B cell (primary cell): ENCODE results near the gene GPR176. TPM values are rescaled to one million over a fixed set of nuclear protein-coding genes. Genes with fewer than 3 reads are reported as not detected.
A peak's percentile ranks its signal among the peaks of the same experiment; 100 is the strongest.

Source experiments
- ATAC-seq: fragments of 200-7000 bp; cut with Tn5 transposase; one replicate; pipeline ENCODE4 v1.10.0; 2021; ENCODE audit warnings: low read depth, mild to moderate bottlenecking, moderate number of reproducible peaks, moderate library complexity
- CTCF ChIA-PET: fragments of 350-600 bp; sonication (Branson Sonifier 250); formaldehyde crosslinking; loops from one replicate; lab custom pipeline; 2021; ENCODE audit warnings: antibody characterized with exemption, inconsistent platforms; lab: Charles Lee
- POLR2A ChIA-PET: fragments of 350-600 bp; sonication (Branson Sonifier 250); formaldehyde crosslinking; loops from one replicate; lab custom pipeline; 2021; ENCODE audit warnings: antibody characterized with exemption; lab: Charles Lee
- DNase-seq: peaks from one replicate; pipeline ENCODE4 v3.0.0; 2013
- H2AFZ ChIP-seq: 2 replicates; pipeline ENCODE4 v1.6.1; 2012; ENCODE audit warnings: mild to moderate bottlenecking, low read depth, low read length; ENCODE audit not compliant: insufficient read depth, poor library complexity, severe bottlenecking
- H3K27ac ChIP-seq, 2 donors: 1 replicate in 1 of 2; 2 replicates in 1 of 2; pipeline ENCODE4 v1.5.1; 2012 to 2013; ENCODE audit warnings: low read length in 2 of 2, mild to moderate bottlenecking in 2 of 2, moderate library complexity in 1 of 2
- H3K27me3 ChIP-seq, 4 experiments: fragments of 200-600 bp in 1 of 4; sonication (generic) in 1 of 4; replicated peaks in 1 of 4; 1 replicate in 2 of 4; 2 replicates in 2 of 4; pipeline versions ENCODE4 v1.6.1 to v1.7.0; 2013 to 2016; ENCODE audit warnings: low read length in 3 of 4, mild to moderate bottlenecking in 2 of 4, mixed read lengths in 1 of 4, moderate library complexity in 1 of 4; ENCODE audit not compliant: insufficient read depth in 4 of 4, control insufficient read depth in 3 of 4; ENCODE audit errors: control extremely low read depth in 1 of 4
- H3K36me3 ChIP-seq, 2 experiments: replicated peaks in 1 of 2; 1 replicate in 1 of 2; 2 replicates in 1 of 2; pipeline versions ENCODE4 v1.6.1 to v1.7.1; 2013; ENCODE audit warnings: low read length in 1 of 2; ENCODE audit not compliant: insufficient read depth in 2 of 2, control insufficient read depth in 1 of 2; ENCODE audit errors: control extremely low read depth in 1 of 2, extremely low read depth in 1 of 2
- H3K4me1 ChIP-seq, 2 donors: fragments of 200-600 bp in 1 of 2; sonication (generic) in 1 of 2; 1 replicate in 1 of 2; 2 replicates in 1 of 2; pipeline versions ENCODE4 v1.5.1 to v1.6.1; 2013 to 2017; ENCODE audit warnings: low read length in 2 of 2; ENCODE audit not compliant: control insufficient read depth in 2 of 2, insufficient read depth in 2 of 2
- H3K4me2 ChIP-seq: replicated peaks from 2 replicates; pipeline ENCODE3; 2012; ENCODE audit warnings: mild to moderate bottlenecking, low read depth, low read length; ENCODE audit not compliant: poor library complexity, severe bottlenecking
- H3K4me3 ChIP-seq, 5 experiments: fragments of 200-600 bp in 1 of 5; sonication (generic) in 1 of 5; 1 replicate in 3 of 5; 2 replicates in 2 of 5; pipeline versions ENCODE4 v1.5.1 to v1.7.0; 2011 to 2016; ENCODE audit warnings: low read length in 4 of 5, mild to moderate bottlenecking in 4 of 5, low read depth in 2 of 5, control low read depth in 1 of 5, moderate library complexity in 1 of 5; ENCODE audit not compliant: insufficient read depth in 1 of 5; ENCODE audit errors: control extremely low read depth in 1 of 5, extremely low read depth in 1 of 5
- H3K79me2 ChIP-seq: fragments of 200-600 bp; sonication (generic); one replicate; pipeline ENCODE4 v1.6.0; 2016; ENCODE audit warnings: low read length; ENCODE audit not compliant: control insufficient read depth, insufficient read depth
- H3K9ac ChIP-seq: fragments of 200-600 bp; sonication (generic); 2 replicates; pipeline ENCODE4 v1.6.1; 2017; ENCODE audit warnings: mild to moderate bottlenecking, low read length, moderate library complexity
- H3K9me3 ChIP-seq, 3 donors: one replicate each; pipeline versions ENCODE4 v1.6.1 to v1.7.1; 2013; ENCODE audit warnings: low read length in 2 of 3; ENCODE audit not compliant: control insufficient read depth in 2 of 3, insufficient read depth in 1 of 3; ENCODE audit errors: control extremely low read depth in 1 of 3
- H4K20me1 ChIP-seq: 2 replicates; pipeline ENCODE4 v1.6.0; 2012; ENCODE audit warnings: mild to moderate bottlenecking, low read length; ENCODE audit not compliant: insufficient read depth, control insufficient read depth, poor library complexity, severe bottlenecking
- H3K27ac Mint-ChIP-seq: one replicate; pipeline ENCODE4 v1.8.0; 2021; ENCODE audit warnings: mixed read lengths
- H3K27me3 Mint-ChIP-seq: one replicate; pipeline ENCODE4 v1.8.0; 2021; ENCODE audit warnings: mixed read lengths
- H3K4me1 Mint-ChIP-seq: one replicate; pipeline ENCODE4 v1.8.0; 2021; ENCODE audit warnings: mixed read lengths
- H3K4me3 Mint-ChIP-seq: one replicate; pipeline ENCODE4 v1.8.0; 2021; ENCODE audit warnings: mixed read lengths
- H3K9me3 Mint-ChIP-seq: one replicate; pipeline ENCODE4 v1.8.0; 2022; ENCODE audit warnings: mixed read lengths; ENCODE audit not compliant: insufficient read depth
- EZH2 ChIP-seq: IDR thresholded peaks from 2 replicates; pipeline ENCODE4 v1.6.1; 2012; ENCODE audit warnings: borderline replicate concordance, low read depth, mild to moderate bottlenecking, moderate library complexity, low read length; ENCODE audit not compliant: insufficient read depth, poor library complexity, severe bottlenecking
- WGBS: methylation state at CpG from one replicate; pipeline ENCODE4 v1.1.5; 2013; ENCODE audit warnings: missing lambda C conversion rate; ENCODE audit not compliant: insufficient coverage; 5-methylcytosine and 5-hydroxymethylcytosine counted together
- intact Hi-C: fragments of 100-400 bp; cut with micrococcal nuclease; formaldehyde crosslinking; loops from one replicate; pipeline ENCODE4 v1.10.0; 2022
- polyA plus RNA-seq: library from polyadenylated mRNA; depleted of rRNA; stranded (reverse); fragments of >200 nt; gene quantifications from 2 replicates; pipeline ENCODE4 v1.2.3, GENCODE V29; 2012
- total RNA-seq, 2 donors: library from RNA; stranded (reverse); fragments of 120-200 nt in 1 of 2; gene quantifications; 1 replicate in 1 of 2; 2 replicates in 1 of 2; pipeline versions ENCODE4 v1.2.3 to v1.2.4, GENCODE V29; 2013 to 2022
- TF ChIP-seq, protein P1 (sequence below): fragments of 200-600 bp; IDR thresholded peaks from one replicate; pipeline ENCODE4 v1.8.0; 2022; ENCODE audit warnings: antibody characterized with exemption, mild to moderate bottlenecking

The GPR176 gene
- total and polyA plus RNA-seq, 2 donors (not counting 1 experiment from before 2014, with no cell fraction given), result 0.07 to 0.30 TPM

DNA sequence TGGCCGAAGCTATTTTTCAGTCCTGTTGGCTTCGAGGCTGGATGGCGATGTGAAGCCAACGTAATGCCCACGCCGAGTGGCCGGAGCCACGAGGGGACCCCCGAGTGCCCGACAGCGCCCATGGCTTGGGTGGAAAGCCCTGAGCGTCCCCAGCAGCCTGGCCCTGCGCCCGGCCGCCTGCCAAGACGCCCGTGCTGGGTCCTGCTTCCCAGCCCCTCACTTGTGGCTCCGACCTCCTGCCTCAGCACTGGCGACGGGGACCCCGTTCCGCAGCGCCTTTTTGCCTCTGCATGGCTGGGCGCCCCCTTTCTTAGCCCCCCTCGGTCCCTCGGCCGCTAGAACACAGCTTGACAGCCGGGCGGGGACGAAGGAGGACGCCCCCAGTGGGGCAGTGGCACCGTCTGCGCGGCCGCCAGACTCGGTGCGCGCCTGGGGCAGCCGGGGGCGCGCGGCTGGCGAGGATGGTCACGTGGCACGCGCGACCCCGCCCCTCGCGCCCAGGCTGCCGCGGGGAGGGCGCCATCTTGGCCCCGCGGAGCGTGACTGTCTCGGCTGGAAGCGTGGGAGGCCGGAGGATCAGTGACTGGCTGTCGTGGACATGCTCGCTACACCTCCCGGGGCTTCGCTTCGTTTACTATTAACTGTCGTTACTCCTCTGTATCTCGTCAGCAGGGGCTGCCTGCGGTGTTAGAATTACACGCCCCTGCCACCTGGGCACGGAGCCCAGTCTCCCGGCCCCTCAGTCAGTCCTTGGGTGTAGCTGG lies 626 bp upstream of the GPR176 start:
- H4K20me1 ChIP-seq, result no peaks in the 10 kb centered on the region
- TF ChIP-seq, protein P1, sequence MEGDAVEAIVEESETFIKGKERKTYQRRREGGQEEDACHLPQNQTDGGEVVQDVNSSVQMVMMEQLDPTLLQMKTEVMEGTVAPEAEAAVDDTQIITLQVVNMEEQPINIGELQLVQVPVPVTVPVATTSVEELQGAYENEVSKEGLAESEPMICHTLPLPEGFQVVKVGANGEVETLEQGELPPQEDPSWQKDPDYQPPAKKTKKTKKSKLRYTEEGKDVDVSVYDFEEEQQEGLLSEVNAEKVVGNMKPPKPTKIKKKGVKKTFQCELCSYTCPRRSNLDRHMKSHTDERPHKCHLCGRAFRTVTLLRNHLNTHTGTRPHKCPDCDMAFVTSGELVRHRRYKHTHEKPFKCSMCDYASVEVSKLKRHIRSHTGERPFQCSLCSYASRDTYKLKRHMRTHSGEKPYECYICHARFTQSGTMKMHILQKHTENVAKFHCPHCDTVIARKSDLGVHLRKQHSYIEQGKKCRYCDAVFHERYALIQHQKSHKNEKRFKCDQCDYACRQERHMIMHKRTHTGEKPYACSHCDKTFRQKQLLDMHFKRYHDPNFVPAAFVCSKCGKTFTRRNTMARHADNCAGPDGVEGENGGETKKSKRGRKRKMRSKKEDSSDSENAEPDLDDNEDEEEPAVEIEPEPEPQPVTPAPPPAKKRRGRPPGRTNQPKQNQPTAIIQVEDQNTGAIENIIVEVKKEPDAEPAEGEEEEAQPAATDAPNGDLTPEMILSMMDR, result no peak
- TF ChIP-seq EZH2, result no peak
- H3K27ac Mint-ChIP-seq, result peak overlapping the region; percentile 84
- peak overlapping the region; percentile 97 for H3K4me2 ChIP-seq
- H3K9ac ChIP-seq, result peak overlapping the region; percentile 74
- peak overlapping the region; percentile 92 for H3K4me3 Mint-ChIP-seq
- H3K9me3 Mint-ChIP-seq, result no peaks in the 10 kb centered on the region
- peak overlapping the region; percentile 86 for H2AFZ ChIP-seq
- WGBS, result 2% methylated on average over 67 of the region's 70 CpGs
- H3K27ac ChIP-seq, result peak overlapping the region in 1 of 2 donors; percentile 37
- ChIA-PET POLR2A (interaction anchor here (0.7 kb wide), 1 partner anchor 150 kb away, joined by 5 read pairs; no protein-coding TSS in a partner anchor), CTCF (no interaction called here)
- peaks cover 16% of the 10 kb centered on the region for H3K4me1 Mint-ChIP-seq
- no peaks in the 10 kb centered on the region for H3K36me3 ChIP-seq
- peaks cover 0 to 11% (median 0%) of the 10 kb centered on the region in 3 donors for H3K9me3 ChIP-seq
- intact Hi-C loops, result loop anchor here (1.0 to 2.0 kb wide), 3 partner anchors 14 to 240 kb away; partner anchors contain the start of genes BUB1B, EIF2AK4 and SRP14
- peak; percentile 83 for DNase-seq
- no peaks in the 10 kb centered on the region for H3K79me2 ChIP-seq
- peak; percentile 95 for ATAC-seq
- H3K4me3 ChIP-seq, result peak overlapping the region; percentile 67 to 90 (median 71)
- H3K27me3 Mint-ChIP-seq, result peaks cover 19% of the 10 kb centered on the region
- peaks cover 21 to 23% of the 10 kb centered on the region in 2 donors for H3K4me1 ChIP-seq
- H3K27me3 ChIP-seq, result peaks cover 0 to 31% (median 19%) of the 10 kb centered on the region in 4 experiments

GRCh38 chr15:39919411-39919747 lies 687 bp downstream of the GPR176 start:
- peaks cover 21 to 23% of the 10 kb centered on the region in 2 donors for H3K4me1 ChIP-seq
- H3K4me3 Mint-ChIP-seq, result peak overlapping the region; percentile 67
- peaks cover 28% of the 10 kb centered on the region for H3K27me3 Mint-ChIP-seq
- H3K4me3 ChIP-seq, result peak overlapping the region in 4 of 5 experiments; percentile 71 to 90 (median 72)
- H3K27me3 ChIP-seq, result peaks cover 0 to 31% (median 19%) of the 10 kb centered on the region in 4 experiments
- intact Hi-C loops, result no loop called here
- no peaks in the 10 kb centered on the region for H3K9me3 Mint-ChIP-seq
- H3K9me3 ChIP-seq, result peaks cover 0 to 11% (median 0%) of the 10 kb centered on the region in 3 donors
- peak overlapping the region; percentile 86 for H2AFZ ChIP-seq
- TF ChIP-seq, protein P1, result no peak
- no peak for TF ChIP-seq EZH2
- H3K27ac ChIP-seq, result no peak overlapping the region
- H3K27ac Mint-ChIP-seq, result no peak overlapping the region
- no peaks in the 10 kb centered on the region for H4K20me1 ChIP-seq
- no peaks in the 10 kb centered on the region for H3K79me2 ChIP-seq
- ATAC-seq, result no peak
- H3K4me1 Mint-ChIP-seq, result peaks cover 16% of the 10 kb centered on the region
- peak overlapping the region; percentile 97 for H3K4me2 ChIP-seq
- CTCF ChIA-PET, result no interaction called here
- no peak for DNase-seq
- WGBS, result 10% methylated on average over 13 of the region's 15 CpGs
- POLR2A ChIA-PET, result no interaction called here
- peak overlapping the region; percentile 74 for H3K9ac ChIP-seq
- H3K36me3 ChIP-seq, result no peaks in the 10 kb centered on the region
